Neural cell (in vitro differentiated cells): ENCODE measurements around the gene RET. TPM values are rescaled to one million over a fixed set of nuclear protein-coding genes. Genes with fewer than 3 reads are reported as not detected.

Experiments used
- H2AFZ ChIP-seq: fragments of 200-600, 300-800 bp; sonication (generic), shearing (Covaris generic); 2 replicates; pipeline ENCODE4 v1.6.0; 2014; ENCODE audit warnings: low read depth, mild to moderate bottlenecking, antibody characterized with exemption, low read length, moderate library complexity
- H3F3A ChIP-seq: fragments of 200-600 bp; shearing (Covaris generic); 2 replicates; pipeline ENCODE4 v1.6.1; 2016; ENCODE audit warnings: mild to moderate bottlenecking, moderate library complexity, mixed read lengths, antibody characterized with exemption, low read length; ENCODE audit not compliant: insufficient read depth, poor library complexity, severe bottlenecking
- H3K27ac ChIP-seq: fragments of 200-600, 300-800 bp; sonication (generic), shearing (Covaris generic); 2 replicates; pipeline ENCODE4 v1.5.1; 2014; ENCODE audit warnings: mild to moderate bottlenecking, low read length, moderate library complexity
- H3K27me3 ChIP-seq: fragments of 300-800, 200-600 bp; sonication (generic), shearing (Covaris generic); 2 replicates; pipeline ENCODE4 v1.6.0; 2014; ENCODE audit warnings: mild to moderate bottlenecking, low read depth, low read length, moderate library complexity; ENCODE audit not compliant: insufficient read depth
- H3K36me3 ChIP-seq: fragments of 300-800, 200-600 bp; sonication (generic), shearing (Covaris generic); 2 replicates; pipeline ENCODE4 v1.5.1; 2014; ENCODE audit warnings: mild to moderate bottlenecking, antibody characterized with exemption, low read length, moderate library complexity; ENCODE audit not compliant: insufficient read depth
- H3K4me2 ChIP-seq: fragments of 300-800, 200-600 bp; sonication (generic), shearing (Covaris generic); 2 replicates; pipeline ENCODE4 v1.6.0; 2014; ENCODE audit warnings: mild to moderate bottlenecking, low read length
- H3K4me3 ChIP-seq: fragments of 300-800, 200-600 bp; sonication (generic), shearing (Covaris generic); 2 replicates; pipeline ENCODE4 v1.5.1; 2014; ENCODE audit warnings: mild to moderate bottlenecking, low read length, moderate library complexity
- H3K79me2 ChIP-seq: fragments of 200-600 bp; shearing (Covaris generic); replicated peaks from 2 replicates; pipeline ENCODE4 v1.6.0; 2014; ENCODE audit warnings: mild to moderate bottlenecking, low read length, moderate library complexity; ENCODE audit not compliant: insufficient read depth
- H3K9ac ChIP-seq: fragments of 300-800, 200-600 bp; sonication (generic), shearing (Covaris generic); 2 replicates; pipeline ENCODE4 v1.6.1; 2016; ENCODE audit warnings: mild to moderate bottlenecking, low read length, mixed read lengths
- H3K9me2 ChIP-seq: fragments of 200-600 bp; shearing (Covaris generic); 2 replicates; pipeline ENCODE4 v1.6.1; 2016; ENCODE audit warnings: mild to moderate bottlenecking, low read length, mixed read lengths; ENCODE audit not compliant: insufficient read depth
- H3K9me3 ChIP-seq: fragments of 200-600, 300-800 bp; sonication (generic), shearing (Covaris generic); 2 replicates; pipeline ENCODE4 v1.6.1; 2016; ENCODE audit warnings: mild to moderate bottlenecking, mixed run types, low read length, moderate library complexity, mixed read lengths
- H4K20me1 ChIP-seq: fragments of 200-600 bp; shearing (Covaris generic); 2 replicates; pipeline ENCODE4 v1.6.1; 2016; ENCODE audit warnings: mild to moderate bottlenecking, mixed run types; ENCODE audit not compliant: insufficient read depth
- EP300 ChIP-seq: fragments of 450-650 bp; conservative IDR thresholded peaks from 2 replicates; pipeline ENCODE4 v1.6.1; 2014; ENCODE audit warnings: antibody characterized with exemption, mild to moderate bottlenecking, moderate library complexity; ENCODE audit not compliant: poor library complexity, severe bottlenecking
- EZH2 ChIP-seq: fragments of 200-600, 300-800 bp; shearing (Covaris generic), sonication (generic); IDR thresholded peaks from 2 replicates; pipeline ENCODE4 v1.6.1; 2014; ENCODE audit warnings: antibody characterized with exemption, low read length, borderline replicate concordance, mild to moderate bottlenecking; ENCODE audit not compliant: insufficient read depth, poor library complexity, severe bottlenecking
- MXI1 ChIP-seq: fragments of 450-650 bp; conservative IDR thresholded peaks from 2 replicates; pipeline ENCODE4 v1.6.1; 2014; ENCODE audit warnings: antibody characterized with exemption, mild to moderate bottlenecking; ENCODE audit not compliant: poor library complexity, severe bottlenecking
- POLR2AphosphoS5 ChIP-seq: IDR thresholded peaks from 2 replicates; pipeline ENCODE4 v1.6.1; 2012
- RAD21 ChIP-seq: fragments of 450-650 bp; conservative IDR thresholded peaks from 2 replicates; pipeline ENCODE4 v1.6.1; 2014; ENCODE audit warnings: antibody characterized with exemption, mild to moderate bottlenecking, moderate library complexity
- REST ChIP-seq: IDR thresholded peaks from 2 replicates; pipeline ENCODE4 v1.6.1; 2012; ENCODE audit warnings: borderline replicate concordance
- SMC3 ChIP-seq: fragments of 450-650 bp; conservative IDR thresholded peaks from 2 replicates; pipeline ENCODE4 v1.6.1; 2014; ENCODE audit warnings: antibody characterized with exemption, mild to moderate bottlenecking, moderate library complexity; ENCODE audit not compliant: poor library complexity
- TAF1 ChIP-seq: IDR thresholded peaks from 2 replicates; pipeline ENCODE4 v1.6.1; 2012; ENCODE audit warnings: low read depth
- polyA plus RNA-seq: library from polyadenylated mRNA; depleted of rRNA; stranded (reverse); fragments of >200 nt; gene quantifications from 2 replicates; pipeline ENCODE4 v1.2.3, GENCODE V29; 2014
- TF ChIP-seq, protein P1 (sequence below): fragments of 450-650 bp; IDR thresholded peaks from 2 replicates; pipeline ENCODE4 v1.5.1; 2014; ENCODE audit warnings: antibody characterized with exemption, mild to moderate bottlenecking, moderate library complexity; ENCODE audit not compliant: poor library complexity, severe bottlenecking

Gene RET
- polyA plus RNA-seq, 1 donor from 2014 or later = 1.7 TPM

DNA sequence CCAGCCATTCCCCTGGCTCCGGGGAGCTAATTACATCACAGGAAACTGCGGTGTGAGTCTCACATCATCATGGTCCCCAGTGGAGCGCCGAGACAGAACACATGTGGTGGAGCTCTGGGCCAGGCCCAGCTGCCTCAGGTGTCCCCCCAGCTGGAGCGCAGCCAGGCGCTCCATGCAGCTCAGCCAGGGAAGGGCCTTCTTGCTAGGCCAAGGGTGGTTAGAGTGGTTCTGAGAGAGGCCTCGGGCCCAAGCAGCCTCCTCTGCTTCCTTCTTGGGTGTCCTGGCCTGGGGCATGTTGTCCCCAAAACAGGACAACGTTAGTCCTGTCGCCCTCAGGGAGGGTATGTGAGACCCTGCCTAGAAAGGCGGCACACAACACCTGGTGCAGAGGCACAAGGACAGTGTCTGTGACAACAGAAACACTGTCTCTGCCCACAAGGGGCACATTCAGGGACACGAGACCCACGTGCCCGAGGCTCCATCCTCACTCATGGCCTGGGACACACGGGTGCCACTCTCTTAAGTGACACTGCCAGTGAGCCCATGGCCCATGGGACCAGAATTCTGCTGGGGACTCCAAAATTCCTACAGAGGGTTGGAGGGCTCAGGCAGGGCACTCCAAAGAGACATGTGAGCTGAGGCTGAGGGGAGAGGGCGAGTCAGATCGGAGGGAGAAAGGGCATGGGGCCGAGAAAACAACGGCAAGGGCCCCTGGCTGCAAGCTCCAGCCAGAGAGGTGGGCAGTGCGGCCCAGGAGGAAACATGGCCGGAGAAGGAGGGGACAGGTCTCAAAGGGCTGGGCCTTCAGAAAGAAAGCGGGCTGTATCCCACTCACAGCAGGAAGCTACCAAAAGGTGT is 37.0 kb upstream of the RET start:
- H3K9me3 ChIP-seq = no peaks in the 10 kb centered on the region
- H3K36me3 ChIP-seq = no peaks in the 10 kb centered on the region
- no peaks in the 10 kb centered on the region for H3K79me2 ChIP-seq
- H3K9ac ChIP-seq = no peak overlapping the region
- no peaks in the 10 kb centered on the region for H3K9me2 ChIP-seq
- no peak overlapping the region for H3K4me3 ChIP-seq
- H2AFZ ChIP-seq = no peak overlapping the region
- no peaks in the 10 kb centered on the region for H4K20me1 ChIP-seq
- no peaks in the 10 kb centered on the region for H3F3A ChIP-seq
- TF ChIP-seq SMC3 (no peak), MXI1 (no peak), EP300 (no peak), POLR2AphosphoS5 (no peak), RAD21 (no peak), EZH2 (no peak), REST (no peak), TAF1 (no peak)
- TF ChIP-seq, protein P1, sequence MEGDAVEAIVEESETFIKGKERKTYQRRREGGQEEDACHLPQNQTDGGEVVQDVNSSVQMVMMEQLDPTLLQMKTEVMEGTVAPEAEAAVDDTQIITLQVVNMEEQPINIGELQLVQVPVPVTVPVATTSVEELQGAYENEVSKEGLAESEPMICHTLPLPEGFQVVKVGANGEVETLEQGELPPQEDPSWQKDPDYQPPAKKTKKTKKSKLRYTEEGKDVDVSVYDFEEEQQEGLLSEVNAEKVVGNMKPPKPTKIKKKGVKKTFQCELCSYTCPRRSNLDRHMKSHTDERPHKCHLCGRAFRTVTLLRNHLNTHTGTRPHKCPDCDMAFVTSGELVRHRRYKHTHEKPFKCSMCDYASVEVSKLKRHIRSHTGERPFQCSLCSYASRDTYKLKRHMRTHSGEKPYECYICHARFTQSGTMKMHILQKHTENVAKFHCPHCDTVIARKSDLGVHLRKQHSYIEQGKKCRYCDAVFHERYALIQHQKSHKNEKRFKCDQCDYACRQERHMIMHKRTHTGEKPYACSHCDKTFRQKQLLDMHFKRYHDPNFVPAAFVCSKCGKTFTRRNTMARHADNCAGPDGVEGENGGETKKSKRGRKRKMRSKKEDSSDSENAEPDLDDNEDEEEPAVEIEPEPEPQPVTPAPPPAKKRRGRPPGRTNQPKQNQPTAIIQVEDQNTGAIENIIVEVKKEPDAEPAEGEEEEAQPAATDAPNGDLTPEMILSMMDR = no peak
- no peaks in the 10 kb centered on the region for H3K27me3 ChIP-seq
- H3K4me2 ChIP-seq = no peak overlapping the region
- no peak overlapping the region for H3K27ac ChIP-seq

DNA sequence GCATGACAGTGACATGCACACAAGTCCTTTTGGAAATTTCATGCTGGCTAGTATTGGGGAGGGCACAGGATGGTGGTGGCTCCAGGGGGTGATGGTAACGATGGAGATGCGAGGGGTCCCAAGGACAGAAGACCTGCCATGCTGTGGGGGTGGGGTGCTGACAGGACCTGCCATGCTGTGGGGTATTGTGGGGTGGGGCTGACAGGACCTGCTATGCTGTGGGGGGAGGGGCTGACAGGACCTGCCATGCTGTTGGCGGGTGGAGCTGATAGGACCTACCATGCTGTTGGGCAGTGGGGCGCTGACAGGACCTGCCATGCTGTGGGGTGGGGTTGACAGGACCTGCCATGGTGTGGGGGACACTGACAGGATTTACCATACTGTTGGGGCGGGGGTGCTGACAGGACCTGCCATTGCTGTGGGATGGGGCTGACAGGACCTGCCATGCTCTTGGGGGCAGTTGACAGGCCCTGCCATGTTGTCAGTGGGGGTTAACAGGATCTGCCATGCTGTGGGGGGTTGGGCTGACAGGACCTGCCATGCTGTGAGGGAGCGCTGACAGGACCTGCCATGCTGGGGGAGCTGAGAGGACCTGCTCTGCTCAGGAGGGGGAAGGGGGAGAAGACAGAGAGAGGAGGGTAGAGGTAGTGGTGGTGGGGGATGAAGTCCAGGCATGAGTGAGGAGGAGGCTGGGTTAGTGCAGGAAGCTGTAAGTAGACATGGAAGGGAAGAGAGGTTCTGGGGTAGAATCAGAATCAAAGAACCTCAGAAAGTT is 36.2 kb upstream of the RET start:
- Histone ChIP-seq H3F3A (no peaks in the 10 kb centered on the region), H3K79me2 (no peaks in the 10 kb centered on the region), H3K36me3 (no peaks in the 10 kb centered on the region), H2AFZ (no peak overlapping the region), H3K27me3 (no peaks in the 10 kb centered on the region), H3K9me3 (no peaks in the 10 kb centered on the region), H4K20me1 (no peaks in the 10 kb centered on the region), H3K4me2 (no peak overlapping the region), H3K27ac (no peak overlapping the region), H3K4me3 (no peak overlapping the region), H3K9ac (no peak overlapping the region), H3K9me2 (no peaks in the 10 kb centered on the region)
- TF ChIP-seq RAD21 (no peak), SMC3 (no peak)
